Lower leg skin (tissue), 4 donors: ENCODE measurements around the gene SH3RF3. TPM values are rescaled to one million over a fixed set of nuclear protein-coding genes. Genes with fewer than 3 reads are reported as not detected.

ENCODE experiments used
- DNase-seq, 2 donors: peaks; one replicate each; pipeline ENCODE4 v3.0.0-alpha.2; 2019; ENCODE audit warnings: low spot score in 2 of 2
- H3K4me3 ChIP-seq: fragments of 200-600 bp; sonication (generic); 2 replicates; pipeline ENCODE4 v1.5.1; 2017; ENCODE audit warnings: mild to moderate bottlenecking, low read depth; ENCODE audit not compliant: poor library complexity, severe bottlenecking
- CTCF ChIP-seq, 3 donors: fragments of 450-650 bp; IDR thresholded peaks; one replicate each; pipeline ENCODE4 v1.5.1; 2016; ENCODE audit warnings: antibody characterized with exemption in 3 of 3, mild to moderate bottlenecking in 3 of 3, moderate library complexity in 2 of 3
- POLR2A ChIP-seq, 2 donors: fragments of 450-650 bp; IDR thresholded peaks; one replicate each; pipeline ENCODE4 v1.6.1; 2016 to 2017; ENCODE audit warnings: antibody characterized with exemption in 2 of 2, mild to moderate bottlenecking in 1 of 2, moderate library complexity in 1 of 2
- WGBS, 2 donors: methylation state at CpG; one replicate each; pipeline ENCODE4 v1.1.5; 2018; 5-methylcytosine and 5-hydroxymethylcytosine counted together
- intact Hi-C: fragments of 100-400 bp; cut with DNase I; formaldehyde crosslinking; loops from one replicate; pipeline ENCODE4 v1.15.0; 2023; ENCODE audit warnings: low total_unique reads
- microRNA-seq, 2 donors: library from miRNA; unstranded; fragments of <30 nt; microRNA quantifications; one replicate each; pipeline ENCODE4, GENCODE V29; 2016; ENCODE audit warnings: borderline replicate concordance in 2 of 2, borderline number of aligned reads in 1 of 2
- total RNA-seq, 4 donors: library from RNA; depleted of rRNA; stranded (reverse); fragments of >200 nt; gene quantifications; one replicate each; pipeline ENCODE4 v1.1.0, GENCODE V29; 2016

SH3RF3 gene
- total RNA-seq, 4 donors from 2014 or later = 1.9 to 7.4 (median 3.2) TPM

DNA sequence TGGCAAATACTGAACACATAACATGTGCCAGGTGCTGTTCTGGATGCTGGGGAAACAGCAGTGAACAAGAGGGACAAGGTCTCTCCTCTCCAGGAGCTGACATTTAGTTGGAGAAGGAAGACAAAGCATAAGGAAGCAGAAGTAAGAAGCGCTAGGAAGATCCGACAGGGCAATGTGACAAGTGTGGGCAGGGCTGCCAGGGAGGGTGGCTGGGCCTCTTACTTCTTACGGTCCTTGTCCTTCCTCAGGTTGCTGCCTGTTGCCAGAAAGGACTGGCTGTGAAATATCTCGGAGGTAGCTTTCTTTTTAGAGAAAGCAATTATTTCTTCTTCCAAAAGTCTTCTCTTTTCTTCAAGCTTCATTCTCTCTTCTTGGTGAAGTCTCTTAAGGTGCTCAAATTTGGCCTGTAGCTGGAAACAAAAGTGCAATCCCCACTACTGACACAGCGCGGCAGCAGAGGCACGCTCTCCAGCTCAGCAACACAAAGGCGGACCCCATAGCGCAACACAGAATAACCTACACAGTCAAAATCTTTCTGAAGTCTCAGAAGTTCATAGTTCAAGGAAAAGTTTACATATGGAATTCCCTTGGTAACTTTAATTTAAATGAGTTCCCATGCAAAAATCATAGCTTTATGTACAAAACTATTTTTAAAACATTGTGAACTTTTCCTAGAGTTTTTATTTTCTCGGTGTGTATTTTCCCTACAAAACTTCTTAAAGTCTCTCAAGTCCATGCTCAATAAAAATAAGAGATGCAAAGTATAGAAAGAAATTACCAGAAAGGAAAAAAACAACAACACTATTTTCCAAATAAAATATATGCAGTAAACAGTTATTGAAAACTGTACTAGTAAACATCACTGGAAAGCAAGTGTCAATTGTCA, 417.1 kb downstream of the SH3RF3 start:
- no peak overlapping the region for H3K4me3 ChIP-seq
- WGBS, 2 donors = 30 to 31% methylated on average over 10 of the region's 10 CpGs
- intact Hi-C loops = loop anchor here (5.0 kb wide), 1 partner anchor 171 kb away; no protein-coding TSS in a partner anchor
- TF ChIP-seq POLR2A (IDR thresholded peaks at IDR 0.05) (no peak), CTCF (IDR thresholded peaks at IDR 0.05) (peak in 1 of 3 donors; percentile 90)
- DNase-seq = peak; percentile 52 to 93

- WGBS, 2 donors = 85 to 93% methylated on average over 2 of the region's 2 CpGs
- TF ChIP-seq CTCF (IDR thresholded peaks at IDR 0.05) = no peak
- TF ChIP-seq POLR2A (IDR thresholded peaks at IDR 0.05) = no peak
- no peak overlapping the region for H3K4me3 ChIP-seq
- no peak for DNase-seq
- intact Hi-C loops = loop anchor here (5.0 kb wide), 1 partner anchor 170 kb away; no protein-coding TSS in a partner anchor
Observed at GRCh38 chr2:109547280-109547679, 418.3 kb downstream of the SH3RF3 start.

GRCh38 chr2:109549016-109549590, 420.1 kb downstream of the SH3RF3 start:
- no peak overlapping the region for H3K4me3 ChIP-seq
- WGBS, 2 donors = 84 to 87% methylated on average over 4 of the region's 4 CpGs
- intact Hi-C loops = loop anchor here (5.0 kb wide), 1 partner anchor 168 kb away; no protein-coding TSS in a partner anchor
- TF ChIP-seq CTCF (IDR thresholded peaks at IDR 0.05) = no peak
- no peak for TF ChIP-seq POLR2A (IDR thresholded peaks at IDR 0.05)
- no peak for DNase-seq

Small RNA genes within 50 kb of the gene (microRNA-seq; reads per million reads assigned to microRNA genes)
- 0 reads per million in 2 donors for gene MIR4265
- 0 reads per million in 2 donors for gene MIR4266

Other genes starting within 250 kb of the SH3RF3 start
- 1 to 10 TPM in 3 of 4 donors, under 1 TPM in 1; 0.72 to 7.1 (median 4.2) TPM for gene EDAR, start 140.0 kb upstream of the SH3RF3 start, total RNA-seq